ENCODE results near the gene ZNF385D. TPM values are rescaled to one million over a fixed set of nuclear protein-coding genes. Genes with fewer than 3 reads are reported as not detected.

Gene ZNF385D
- total and polyA plus RNA-seq, 2 of the 13 experiments (the other 11 are each of a cell fraction or from before 2014, with no cell fraction given) = not detected

GRCh38 chr3:21533002-21533401 is 218.0 kb downstream of the ZNF385D start:
- in situ Hi-C loops (cut with HindIII; ENCODE audit: extremely low pct_ligation_motif_present, low pct_unique_long_range_greater_than_20kb) = no loop called here
- intact Hi-C loops (cut with micrococcal nuclease; ENCODE audit: unreplicated experiment) = no loop called here
- no peaks in the 10 kb centered on the region for H3K36me3 ChIP-seq (replicated peaks in 1 of 2; ENCODE audit: control insufficient read depth in 1 of 2, insufficient read depth in 2 of 2, low read length in 2 of 2)
- no TSS peak for BruUV-seq (replicated peaks)
- no peaks in the 10 kb centered on the region for H3K79me2 ChIP-seq (ENCODE audit: insufficient read depth, low read length)
- no peak overlapping the region for H3K27ac ChIP-seq (ENCODE audit: extremely low read length, insufficient read depth, low read length)
- H3K4me3 ChIP-seq (replicated peaks in 1 of 3; ENCODE audit: insufficient read depth in 1 of 3, low read depth in 2 of 3, low read length in 3 of 3) = no peak overlapping the region
- H2AFZ ChIP-seq (ENCODE audit: low read length) = no peak overlapping the region
- H3K27me3 ChIP-seq (ENCODE audit: control insufficient read depth in 1 of 2, insufficient read depth in 2 of 2, low read length in 2 of 2) = no peaks in the 10 kb centered on the region
- H3K4me1 ChIP-seq (ENCODE audit: insufficient read depth, low read length) = no peaks in the 10 kb centered on the region
- H3K9me3 ChIP-seq (ENCODE audit: low read length) = peaks cover 6% of the 10 kb centered on the region; the same call in 1 of the 2 replicates
- WGBS (ENCODE audit: low lambda C conversion rate) = 6% methylated on average over 5 of the region's 5 CpGs
- POLR2A ChIA-PET = no interaction called here
- H3K4me2 ChIP-seq (ENCODE audit: low read depth, low read length) = no peak overlapping the region
- H3K9ac ChIP-seq (ENCODE audit: insufficient read depth, low read depth, low read length) = no peak overlapping the region
- DNase-seq (ENCODE audit: low spot score) = no peak
- TF ChIP-seq ZNF331 (CRISPR knock-in tag; IDR thresholded peaks at IDR 0.05) (no peak), ZNF496 (CRISPR knock-in tag; IDR thresholded peaks at IDR 0.05; ENCODE audit: insufficient replicate concordance) (no peak), KDM4B (CRISPR knock-in tag; IDR thresholded peaks at IDR 0.05) (no peak), ZNF691 (CRISPR knock-in tag; IDR thresholded peaks at IDR 0.05; ENCODE audit: borderline replicate concordance, low read depth) (no peak), CREM (IDR thresholded peaks at IDR 0.05) (no peak), CREM (CRISPR knock-in tag; IDR thresholded peaks at IDR 0.05) (no peak), ZNF839 (CRISPR knock-in tag; IDR thresholded peaks at IDR 0.05; ENCODE audit: borderline replicate concordance) (no peak), ZNF503 (CRISPR knock-in tag; IDR thresholded peaks at IDR 0.05) (no peak), FOXC1 (CRISPR knock-in tag; IDR thresholded peaks at IDR 0.05; ENCODE audit: borderline replicate concordance) (no peak)
- no peaks in the 10 kb centered on the region for H4K20me1 ChIP-seq (ENCODE audit: insufficient read depth, low read length)
- no peak for ATAC-seq
- no peak for FAIRE-seq
- CTCF ChIA-PET (ENCODE audit: low intra/inter-chr PET ratio, low total read pairs) = no interaction called here

All from HepG2 (cell line).